Breast epithelium (tissue), 4 donors: Measurements from ENCODE around the gene KDM4B. TPM values are rescaled to one million over a fixed set of nuclear protein-coding genes. Genes with fewer than 3 reads are reported as not detected.
"Not testable (repeated sequence)": the region's sequence is repeated elsewhere in the genome, so short reads cannot be mapped to it uniquely, and the experiment has no call there.

ENCODE experiments used
- DNase-seq, 2 donors: peaks; one replicate each; pipeline ENCODE4 v3.0.0-alpha.2; 2019; ENCODE audit warnings: low spot score in 2 of 2
- H3K27ac ChIP-seq, 2 donors: fragments of 200-600 bp; sonication (generic) in 1 of 2; one replicate each; pipeline ENCODE4 v1.5.1; 2016 to 2019; ENCODE audit warnings: mild to moderate bottlenecking in 1 of 2
- H3K27me3 ChIP-seq, 2 donors: fragments of 200-600 bp; sonication (generic) in 1 of 2; one replicate each; pipeline versions ENCODE4 v1.5.1 to v1.6.0; 2017 to 2019; ENCODE audit warnings: control low read depth in 1 of 2, mild to moderate bottlenecking in 1 of 2
- H3K36me3 ChIP-seq: fragments of 200-600 bp; one replicate; pipeline ENCODE4 v1.5.1; 2019
- H3K4me1 ChIP-seq, 2 donors: fragments of 200-600 bp; sonication (generic); one replicate each; pipeline ENCODE4 v1.5.1; 2016 to 2019; ENCODE audit warnings: control low read depth in 1 of 2
- H3K4me3 ChIP-seq, 3 donors: fragments of 200-600 bp; sonication (generic); 1 replicate in 2 of 3; 2 replicates in 1 of 3; pipeline ENCODE4 v1.5.1; 2016 to 2019; ENCODE audit warnings: mild to moderate bottlenecking in 3 of 3, moderate library complexity in 2 of 3
- H3K9me3 ChIP-seq, 2 donors: fragments of 200-600 bp; sonication (generic) in 1 of 2; one replicate each; pipeline ENCODE4 v1.5.1; 2016 to 2019; ENCODE audit warnings: control low read depth in 1 of 2
- CTCF ChIP-seq, 3 donors: fragments of 450-650 bp; IDR thresholded peaks; one replicate each; pipeline ENCODE4 v1.5.1; 2016 to 2017; ENCODE audit warnings: antibody characterized with exemption in 3 of 3, mild to moderate bottlenecking in 3 of 3, moderate library complexity in 3 of 3
- POLR2A ChIP-seq: fragments of 450-650 bp; IDR thresholded peaks from one replicate; pipeline ENCODE4 v1.6.1; 2016; ENCODE audit warnings: antibody characterized with exemption, mild to moderate bottlenecking, moderate library complexity
- POLR2AphosphoS5 ChIP-seq, 3 donors: sonication (generic); formaldehyde crosslinking; IDR thresholded peaks; one replicate each; pipeline ENCODE4 v1.6.1; 2017; ENCODE audit warnings: antibody characterized with exemption in 3 of 3
- intact Hi-C: fragments of 100-400 bp; cut with DNase I; formaldehyde crosslinking; loops from one replicate; pipeline ENCODE4 v1.15.1; 2023; ENCODE audit warnings: low total_unique reads
- total RNA-seq, 3 donors: library from RNA; depleted of rRNA; stranded (reverse); fragments of >200 nt; gene quantifications; one replicate each; pipeline ENCODE4 v1.1.0, GENCODE V29; 2016

KDM4B gene
- total RNA-seq, 3 donors from 2014 or later = 25.0 to 55.3 (median 40.3) TPM

GRCh38 chr19:4951656-4952055 is 17.3 kb upstream of the KDM4B start:
- H3K27me3 ChIP-seq = no peaks in the 10 kb centered on the region
- no peaks in the 10 kb centered on the region for H3K9me3 ChIP-seq
- TF ChIP-seq CTCF (IDR thresholded peaks at IDR 0.05) (no peak), POLR2A (no peak), POLR2AphosphoS5 (IDR thresholded peaks at IDR 0.05) (no peak)
- intact Hi-C loops = no loop called here
- no peak for DNase-seq
- H3K36me3 ChIP-seq = no peaks in the 10 kb centered on the region
- H3K27ac ChIP-seq = no peak overlapping the region
- no peak overlapping the region for H3K4me3 ChIP-seq
- no peaks in the 10 kb centered on the region for H3K4me1 ChIP-seq

GRCh38 chr19:4952945-4953344 is 16.0 kb upstream of the KDM4B start:
- Histone ChIP-seq H3K4me3 (no peak overlapping the region), H3K27ac (no peak overlapping the region), H3K9me3 (no peaks in the 10 kb centered on the region), H3K4me1 (no peaks in the 10 kb centered on the region), H3K27me3 (no peaks in the 10 kb centered on the region), H3K36me3 (no peaks in the 10 kb centered on the region)
- no peak for DNase-seq
- intact Hi-C loops = no loop called here
- TF ChIP-seq CTCF (IDR thresholded peaks at IDR 0.05) (no peak), POLR2AphosphoS5 (IDR thresholded peaks at IDR 0.05) (no peak), POLR2A (no peak)

GRCh38 chr19:4954320-4955149 is 14.4 kb upstream of the KDM4B start:
- H3K27ac ChIP-seq, H3K36me3 ChIP-seq, intact Hi-C loops, H3K27me3 ChIP-seq, H3K4me3 ChIP-seq, DNase-seq, H3K9me3 ChIP-seq, H3K4me1 ChIP-seq: not testable (repeated sequence)

GRCh38 chr19:4955274-4955673 is 13.6 kb upstream of the KDM4B start:
- Histone ChIP-seq H3K4me3 (no peak overlapping the region), H3K27ac (no peak overlapping the region), H3K4me1 (no peaks in the 10 kb centered on the region), H3K9me3 (no peaks in the 10 kb centered on the region), H3K27me3 (no peaks in the 10 kb centered on the region), H3K36me3 (no peaks in the 10 kb centered on the region)
- DNase-seq = no peak
- intact Hi-C loops = no loop called here
- TF ChIP-seq CTCF (IDR thresholded peaks at IDR 0.05) (no peak), POLR2AphosphoS5 (IDR thresholded peaks at IDR 0.05) (no peak), POLR2A (no peak)

GRCh38 chr19:4957981-4958380 is 10.9 kb upstream of the KDM4B start:
- intact Hi-C loops = no loop called here
- no peak for DNase-seq
- H3K9me3 ChIP-seq = no peaks in the 10 kb centered on the region
- H3K27ac ChIP-seq = no peak overlapping the region
- TF ChIP-seq CTCF (IDR thresholded peaks at IDR 0.05) (no peak), POLR2AphosphoS5 (IDR thresholded peaks at IDR 0.05) (no peak), POLR2A (no peak)
- no peak overlapping the region for H3K4me3 ChIP-seq
- no peaks in the 10 kb centered on the region for H3K4me1 ChIP-seq
- no peaks in the 10 kb centered on the region for H3K36me3 ChIP-seq
- no peaks in the 10 kb centered on the region for H3K27me3 ChIP-seq
